AG04450 (cell line): ENCODE data around the gene SCIN. TPM values are rescaled to one million over a fixed set of nuclear protein-coding genes. Genes with fewer than 3 reads are reported as not detected.

Experiments
- CTCF ChIA-PET: fragments of 300-600, 350-600 bp; formaldehyde crosslinking; extraction: SDS; loops from one replicate; lab custom pipeline; 2022; ENCODE audit warnings: antibody characterized with exemption, inconsistent platforms; lab: Charles Lee
- POLR2A ChIA-PET: fragments of 350-600 bp; formaldehyde crosslinking; extraction: SDS; loops from one replicate; lab custom pipeline; 2021; ENCODE audit warnings: antibody characterized with exemption, inconsistent platforms; lab: Yijun Ruan, JAX
- DNase-seq: peaks from one replicate; pipeline ENCODE4 v3.0.0-alpha.2; 2011; ENCODE audit warnings: low read depth, low spot score
- H3K27ac ChIP-seq: one replicate; pipeline ENCODE4 v1.5.1; 2012; ENCODE audit warnings: low read depth, low read length, control low read depth
- H3K27me3 ChIP-seq: one replicate; pipeline ENCODE4 v1.6.0; 2012; ENCODE audit warnings: low read length; ENCODE audit not compliant: control insufficient read depth, insufficient read depth
- H3K4me3 ChIP-seq: 2 replicates; pipeline ENCODE4 v1.5.1; 2011; ENCODE audit warnings: mild to moderate bottlenecking, low read depth, low read length, control low read depth
- H3K9me3 ChIP-seq: 2 replicates; pipeline ENCODE4 v1.5.1; 2012; ENCODE audit warnings: low read length; ENCODE audit not compliant: control insufficient read depth, insufficient read depth
- polyA plus RNA-seq: library from polyadenylated mRNA; depleted of rRNA; stranded (reverse); fragments of >200 nt; gene quantifications from 2 replicates; pipeline ENCODE4 v1.2.3, GENCODE V29; 2011
- TF ChIP-seq, protein P1 (sequence below): IDR thresholded peaks from 2 replicates; pipeline ENCODE4 v1.5.1; 2011; ENCODE audit warnings: low read depth, low read length, control low read depth, inconsistent platforms

SCIN gene
- polyA plus RNA-seq, 1 experiment = not detected

DNA sequence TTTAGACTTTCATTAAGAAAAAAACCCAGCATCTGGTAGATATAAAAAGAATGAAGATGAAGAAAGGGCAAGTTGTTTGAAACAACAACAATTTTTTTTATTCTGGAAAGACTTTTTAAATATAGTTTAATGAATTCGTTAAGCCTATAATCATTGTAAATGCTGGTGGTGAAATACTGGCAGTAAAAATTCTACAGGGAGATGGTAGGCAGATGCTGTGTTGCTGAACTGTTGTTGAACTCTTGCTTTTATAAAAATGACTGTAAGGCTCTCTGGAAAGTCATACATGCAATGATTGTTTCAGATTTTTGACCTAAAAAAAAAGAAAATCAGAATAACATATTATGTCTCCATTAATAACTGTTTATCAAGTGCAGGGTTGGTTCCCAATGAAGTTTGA lies 39.0 kb downstream of the SCIN start:
- POLR2A ChIA-PET = no interaction called here
- CTCF ChIA-PET = interaction anchor here (2.1 kb wide), 1 partner anchor 14 kb away, joined by 17 read pairs; no protein-coding TSS in a partner anchor
- Histone ChIP-seq H3K9me3 (no peaks in the 10 kb centered on the region), H3K4me3 (no peak overlapping the region), H3K27ac (no peak overlapping the region), H3K27me3 (no peaks in the 10 kb centered on the region)
- DNase-seq = no peak
- TF ChIP-seq, protein P1, sequence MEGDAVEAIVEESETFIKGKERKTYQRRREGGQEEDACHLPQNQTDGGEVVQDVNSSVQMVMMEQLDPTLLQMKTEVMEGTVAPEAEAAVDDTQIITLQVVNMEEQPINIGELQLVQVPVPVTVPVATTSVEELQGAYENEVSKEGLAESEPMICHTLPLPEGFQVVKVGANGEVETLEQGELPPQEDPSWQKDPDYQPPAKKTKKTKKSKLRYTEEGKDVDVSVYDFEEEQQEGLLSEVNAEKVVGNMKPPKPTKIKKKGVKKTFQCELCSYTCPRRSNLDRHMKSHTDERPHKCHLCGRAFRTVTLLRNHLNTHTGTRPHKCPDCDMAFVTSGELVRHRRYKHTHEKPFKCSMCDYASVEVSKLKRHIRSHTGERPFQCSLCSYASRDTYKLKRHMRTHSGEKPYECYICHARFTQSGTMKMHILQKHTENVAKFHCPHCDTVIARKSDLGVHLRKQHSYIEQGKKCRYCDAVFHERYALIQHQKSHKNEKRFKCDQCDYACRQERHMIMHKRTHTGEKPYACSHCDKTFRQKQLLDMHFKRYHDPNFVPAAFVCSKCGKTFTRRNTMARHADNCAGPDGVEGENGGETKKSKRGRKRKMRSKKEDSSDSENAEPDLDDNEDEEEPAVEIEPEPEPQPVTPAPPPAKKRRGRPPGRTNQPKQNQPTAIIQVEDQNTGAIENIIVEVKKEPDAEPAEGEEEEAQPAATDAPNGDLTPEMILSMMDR = no peak

DNA sequence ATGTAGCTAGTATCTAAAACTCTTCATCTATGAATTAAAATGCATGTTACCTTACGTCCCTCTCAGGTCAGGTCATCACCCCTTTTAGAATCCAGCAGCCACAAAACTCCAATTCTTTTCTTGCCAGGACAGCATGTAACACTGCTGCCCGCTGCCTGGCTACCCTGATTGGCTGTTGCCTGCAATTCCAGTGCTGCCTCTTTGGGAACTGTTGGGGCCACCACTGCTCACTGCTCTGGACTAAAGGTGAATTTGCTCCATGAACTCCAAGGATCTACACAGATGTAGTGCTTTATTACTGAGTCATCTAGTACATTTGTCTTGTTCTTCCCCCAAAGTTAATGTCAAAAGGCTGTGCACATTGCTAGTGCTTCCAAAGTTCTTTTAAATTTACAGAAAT lies 40.4 kb downstream of the SCIN start:
- ChIA-PET POLR2A (no interaction called here), CTCF (interaction anchor here (0.7 to 3.2 kb wide), 5 partner anchors 10 to 151 kb away, joined by 3 to 19 read pairs (median 5); no protein-coding TSS in a partner anchor)
- TF ChIP-seq, protein P1 = no peak
- no peak for DNase-seq
- Histone ChIP-seq H3K4me3 (no peak overlapping the region), H3K9me3 (no peaks in the 10 kb centered on the region), H3K27ac (no peak overlapping the region), H3K27me3 (no peaks in the 10 kb centered on the region)

DNA sequence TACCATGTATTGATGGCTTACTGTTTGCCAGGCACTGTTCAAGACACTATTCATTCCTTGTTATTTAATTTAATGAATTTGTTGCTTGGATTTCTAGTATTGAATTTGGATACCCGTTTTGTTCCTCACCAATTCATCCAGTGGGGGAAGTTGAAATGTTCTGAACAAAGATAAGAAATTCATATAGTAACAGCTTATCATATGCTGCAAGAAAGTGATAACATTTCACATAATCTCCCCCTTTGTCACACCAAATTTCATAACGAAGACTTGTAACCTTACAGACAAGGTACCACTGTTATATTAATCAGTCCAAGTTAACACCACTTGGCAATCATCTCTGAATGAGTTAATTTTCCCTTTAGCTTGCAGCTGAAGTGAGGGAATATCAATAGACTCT lies 42.1 kb downstream of the SCIN start:
- no peaks in the 10 kb centered on the region for H3K27me3 ChIP-seq
- ChIA-PET CTCF (interaction anchor here (0.8 to 3.2 kb wide), 3 partner anchors 10 to 87 kb away, joined by 5 to 19 read pairs (median 19); no protein-coding TSS in a partner anchor), POLR2A (no interaction called here)
- H3K9me3 ChIP-seq = no peaks in the 10 kb centered on the region
- H3K27ac ChIP-seq = no peak overlapping the region
- no peak overlapping the region for H3K4me3 ChIP-seq
- TF ChIP-seq, protein P1 = no peak
- DNase-seq = no peak

DNA sequence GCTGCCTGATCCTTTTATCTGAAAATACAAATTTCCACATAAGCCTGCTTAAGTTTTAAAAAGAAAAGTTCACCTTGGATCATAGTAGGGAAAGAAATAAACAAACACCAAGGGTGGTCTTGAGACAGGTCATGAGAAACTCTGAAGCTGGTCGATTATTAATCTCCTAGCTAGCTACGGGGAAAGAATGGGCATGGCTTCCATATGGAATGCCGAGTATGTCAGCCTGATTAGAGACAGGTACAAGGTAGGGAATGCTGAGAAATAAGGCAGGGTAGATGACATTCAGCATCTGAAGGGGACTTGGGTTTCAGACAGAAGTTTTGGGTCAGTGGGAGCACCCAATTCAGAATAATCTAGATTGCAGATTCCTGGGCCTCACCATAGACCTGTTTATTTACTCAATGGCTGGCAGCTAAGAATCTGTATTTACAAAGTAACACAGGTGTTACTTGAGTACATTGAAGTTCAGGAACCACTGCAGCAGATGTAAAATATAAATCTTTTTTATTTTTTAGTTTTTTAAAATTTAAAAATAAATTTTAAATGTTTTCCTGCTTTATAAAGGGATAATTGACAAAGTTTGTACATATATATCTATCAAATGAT lies 49.0 kb downstream of the SCIN start:
- ChIA-PET POLR2A (no interaction called here), CTCF (interaction anchor here (7.3 kb wide), 1 partner anchor 94 kb away, joined by 161 read pairs; no protein-coding TSS in a partner anchor)
- Histone ChIP-seq H3K27ac (no peak overlapping the region), H3K27me3 (no peaks in the 10 kb centered on the region), H3K9me3 (no peaks in the 10 kb centered on the region), H3K4me3 (no peak overlapping the region)
- DNase-seq = no peak
- TF ChIP-seq, protein P1 = no peak

DNA sequence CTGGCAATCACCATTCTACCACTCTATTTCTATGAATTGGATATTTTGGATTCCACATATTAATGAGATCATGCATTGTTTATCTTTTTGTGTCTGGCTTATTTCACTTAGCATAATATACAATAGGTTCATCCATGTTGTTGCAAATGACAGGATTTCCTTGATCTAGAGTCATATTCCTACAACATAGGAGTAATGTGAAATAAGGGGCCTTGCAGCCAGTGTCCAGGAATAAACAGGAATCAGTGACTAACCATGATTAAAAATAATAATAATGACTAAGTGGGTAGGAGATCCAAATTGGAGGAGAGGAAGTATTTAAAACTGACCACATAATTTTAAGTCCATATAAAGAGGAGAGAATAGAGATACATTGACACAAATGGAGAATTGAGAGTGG lies 49.9 kb downstream of the SCIN start:
- CTCF ChIA-PET = interaction anchor here (0.5 to 7.3 kb wide), 6 partner anchors 9 to 643 kb away, joined by 3 to 161 read pairs (median 4); no protein-coding TSS in a partner anchor
- no peak for DNase-seq

More for the DNA sequence above, 49.9 kb downstream of the SCIN start:
- Histone ChIP-seq H3K27ac (no peak overlapping the region), H3K27me3 (no peaks in the 10 kb centered on the region), H3K4me3 (no peak overlapping the region), H3K9me3 (no peaks in the 10 kb centered on the region)
- POLR2A ChIA-PET = no interaction called here
- TF ChIP-seq, protein P1 = no peak
